SIG-M5 (cell line): Measurements from ENCODE around the gene PDHB.

Experiments
- DNase-seq: peaks from one replicate; lab custom pipeline; 2025; lab: John Stamatoyannopoulos, UW

PDHB gene

GRCh38 chr3:58398669-58399333 lies 34.8 kb downstream of the PDHB start:
- DNase-seq, result no peak

GRCh38 chr3:58394339-58394738 lies 39.3 kb downstream of the PDHB start:
- no peak for DNase-seq

- no peak for DNase-seq
Observed at GRCh38 chr3:58392181-58392580, 41.5 kb downstream of the PDHB start.

GRCh38 chr3:58391156-58391865 lies 42.3 kb downstream of the PDHB start:
- DNase-seq, result no peak

GRCh38 chr3:58388550-58389091 lies 45.0 kb downstream of the PDHB start:
- DNase-seq, result no peak

- DNase-seq, result no peak
Observed at GRCh38 chr3:58387650-58388546, 45.7 kb downstream of the PDHB start.

GRCh38 chr3:58386626-58387365 lies 46.8 kb downstream of the PDHB start:
- no peak for DNase-seq

- DNase-seq, result no peak
Observed at GRCh38 chr3:58384381-58385090, 49.1 kb downstream of the PDHB start.

- DNase-seq, result no peak
Observed at GRCh38 chr3:58383904-58384303, 49.7 kb downstream of the PDHB start.

GRCh38 chr3:58383476-58383875 lies 50.2 kb downstream of the PDHB start:
- no peak for DNase-seq

GRCh38 chr3:58379351-58380073 lies 54.1 kb downstream of the PDHB start:
- no peak for DNase-seq

- DNase-seq, result no peak
Observed at GRCh38 chr3:58377750-58378149, 55.9 kb downstream of the PDHB start.
